IMR-90 (cell line): Measurements from ENCODE around the gene EPS15. TPM values are rescaled to one million over a fixed set of nuclear protein-coding genes. Genes with fewer than 3 reads are reported as not detected.

Experiments used
- ATAC-seq: fragments of 200-7000 bp; cut with Tn5 transposase; 2 replicates; pipeline ENCODE4 v1.9.1; 2020; ENCODE audit warnings: low read depth, mild to moderate bottlenecking, moderate library complexity
- BruUV-seq: library from RNA; stranded (reverse); fragments of 400-500 nt; replicated peaks from 2 replicates; lab custom pipeline; 2021; lab: Mats Ljungman, UMichigan
- CTCF ChIA-PET: fragments of 300-600 bp; formaldehyde crosslinking; extraction: SDS; loops from one replicate; lab custom pipeline; 2021; ENCODE audit warnings: antibody characterized with exemption; lab: Yijun Ruan, JAX
- POLR2A ChIA-PET: fragments of 300-600 bp; sonication (Branson Sonifier 250); formaldehyde crosslinking; loops from one replicate; lab custom pipeline; 2022; ENCODE audit warnings: antibody characterized with exemption; ENCODE audit not compliant: unreplicated experiment; lab: Charles Lee
- DNase-seq: peaks from one replicate; pipeline ENCODE4 v3.0.0; 2013
- H2AFZ ChIP-seq: replicated peaks from 2 replicates; pipeline ENCODE3; 2013; ENCODE audit warnings: low read length, mild to moderate bottlenecking; ENCODE audit not compliant: poor library complexity
- H2AK5ac ChIP-seq: 2 replicates; pipeline ENCODE4 v1.6.1; 2013; ENCODE audit warnings: low read depth, low read length, inconsistent platforms
- H2AK9ac ChIP-seq: replicated peaks from 2 replicates; pipeline ENCODE3; 2013; ENCODE audit warnings: mild to moderate bottlenecking, low read depth, low read length, moderate library complexity; ENCODE audit not compliant: poor library complexity
- H2BK120ac ChIP-seq: 2 replicates; pipeline ENCODE4 v1.6.1; 2013; ENCODE audit warnings: low read depth, low read length, inconsistent platforms
- H2BK15ac ChIP-seq: 3 replicates; pipeline ENCODE4 v1.6.1; 2013; ENCODE audit warnings: low read depth, low read length, inconsistent platforms
- H2BK20ac ChIP-seq: 2 replicates; pipeline ENCODE4 v1.6.1; 2013; ENCODE audit warnings: low read depth, mild to moderate bottlenecking, inconsistent platforms, low read length, moderate library complexity
- H2BK5ac ChIP-seq: 2 replicates; pipeline ENCODE4 v1.6.1; 2013; ENCODE audit warnings: mild to moderate bottlenecking, low read depth, low read length, inconsistent platforms; ENCODE audit not compliant: poor library complexity, severe bottlenecking
- H3K14ac ChIP-seq: replicated peaks from 2 replicates; pipeline ENCODE4 v1.6.1; 2013; ENCODE audit warnings: low read depth, low read length, inconsistent platforms
- H3K18ac ChIP-seq: 2 replicates; pipeline ENCODE4 v1.6.1; 2013; ENCODE audit warnings: low read depth, low read length, control low read depth
- H3K23ac ChIP-seq: 2 replicates; pipeline ENCODE4 v1.6.1; 2013; ENCODE audit warnings: low read depth, low read length, inconsistent platforms
- H3K27ac ChIP-seq: 2 replicates; pipeline ENCODE4 v1.5.1; 2013; ENCODE audit warnings: mild to moderate bottlenecking, control low read depth, low read length; ENCODE audit not compliant: insufficient read depth
- H3K27me3 ChIP-seq: 2 replicates; pipeline ENCODE4 v1.6.1; 2013; ENCODE audit warnings: low read length; ENCODE audit not compliant: control insufficient read depth, insufficient read depth
- H3K36me3 ChIP-seq: 2 replicates; pipeline ENCODE4 v1.6.1; 2013; ENCODE audit warnings: low read length, mixed read lengths; ENCODE audit not compliant: control insufficient read depth, insufficient read depth
- H3K4ac ChIP-seq: 2 replicates; pipeline ENCODE4 v1.6.1; 2013; ENCODE audit warnings: low read depth, low read length, inconsistent platforms
- H3K4me1 ChIP-seq: 2 replicates; pipeline ENCODE4 v1.6.1; 2013; ENCODE audit warnings: low read length, mixed read lengths; ENCODE audit not compliant: control insufficient read depth, insufficient read depth
- H3K4me2 ChIP-seq: 2 replicates; pipeline ENCODE4 v1.6.1; 2013; ENCODE audit warnings: low read depth, mild to moderate bottlenecking, control low read depth, low read length, moderate library complexity
- H3K4me3 ChIP-seq: 2 replicates; pipeline ENCODE4 v1.5.1; 2013; ENCODE audit warnings: low read depth, mild to moderate bottlenecking, control low read depth, low read length, moderate library complexity; ENCODE audit not compliant: insufficient read depth
- H3K56ac ChIP-seq: 2 replicates; pipeline ENCODE4 v1.6.1; 2013; ENCODE audit warnings: low read length, inconsistent platforms; ENCODE audit not compliant: insufficient read depth; ENCODE audit errors: extremely low read depth
- H3K79me1 ChIP-seq, 2 experiments: 2 replicates each; pipeline ENCODE4 v1.6.1; 2013; ENCODE audit warnings: low read length in 2 of 2, inconsistent platforms in 1 of 2, low read depth in 1 of 2
- H3K9ac ChIP-seq: 2 replicates; pipeline ENCODE4 v1.6.1; 2013; ENCODE audit warnings: low read depth, low read length, control low read depth
- H3K9me1 ChIP-seq: 2 replicates; pipeline ENCODE4 v1.6.1; 2013; ENCODE audit warnings: low read length, inconsistent platforms; ENCODE audit not compliant: insufficient read depth
- H3K9me3 ChIP-seq: 2 replicates; pipeline ENCODE4 v1.6.1; 2013; ENCODE audit warnings: low read length; ENCODE audit not compliant: control insufficient read depth, insufficient read depth
- H4K20me1 ChIP-seq: 2 replicates; pipeline ENCODE4 v1.6.1; 2013; ENCODE audit warnings: low read length, inconsistent platforms; ENCODE audit not compliant: insufficient read depth
- H4K5ac ChIP-seq: 2 replicates; pipeline ENCODE4 v1.6.1; 2013; ENCODE audit warnings: mild to moderate bottlenecking, low read depth, low read length, control low read depth
- H4K8ac ChIP-seq, 2 experiments: 2 replicates each; pipeline ENCODE4 v1.6.1; 2013; ENCODE audit warnings: low read depth in 2 of 2, low read length in 2 of 2, control low read depth in 1 of 2, inconsistent platforms in 1 of 2
- H4K91ac ChIP-seq: 2 replicates; pipeline ENCODE4 v1.6.1; 2013; ENCODE audit warnings: low read depth, low read length, inconsistent platforms; ENCODE audit not compliant: insufficient read depth
- BHLHE40 ChIP-seq: fragments of 150-350 bp; IDR thresholded peaks from 2 replicates; pipeline ENCODE4 v1.6.1; 2016; ENCODE audit warnings: mild to moderate bottlenecking, low read depth, low read length
- CEBPB ChIP-seq: IDR thresholded peaks from 2 replicates; pipeline ENCODE4 v1.6.1; 2012; ENCODE audit warnings: low read depth, low read length, improper control_type of control experiment
- CTCF ChIP-seq: conservative IDR thresholded peaks from 2 replicates; pipeline ENCODE4 v1.5.1; 2012; ENCODE audit warnings: mild to moderate bottlenecking, low read depth, low read length, improper control_type of control experiment
- MAFK ChIP-seq: IDR thresholded peaks from 2 replicates; pipeline ENCODE4 v1.6.1; 2012; ENCODE audit warnings: low read depth, low read length, improper control_type of control experiment
- MAZ ChIP-seq: IDR thresholded peaks from 2 replicates; pipeline ENCODE4 v1.6.1; 2012; ENCODE audit warnings: low read depth, mild to moderate bottlenecking, low read length, improper control_type of control experiment, moderate library complexity, borderline replicate concordance
- MXI1 ChIP-seq: IDR thresholded peaks from 2 replicates; pipeline ENCODE4 v1.6.1; 2012; ENCODE audit warnings: low read depth, mild to moderate bottlenecking, low read length, moderate library complexity, borderline replicate concordance
- NFE2L2 ChIP-seq: fragments of 150-350 bp; IDR thresholded peaks from 2 replicates; pipeline ENCODE4 v1.6.1; 2016; ENCODE audit warnings: low read depth, mild to moderate bottlenecking, low read length
- POLR2A ChIP-seq: IDR thresholded peaks from 2 replicates; pipeline ENCODE4 v1.6.1; 2012; ENCODE audit warnings: mild to moderate bottlenecking, low read depth, low read length
- RAD21 ChIP-seq: IDR thresholded peaks from 2 replicates; pipeline ENCODE4 v1.6.1; 2012; ENCODE audit warnings: low read length, improper control_type of control experiment
- RFX5 ChIP-seq: IDR thresholded peaks from 2 replicates; pipeline ENCODE4 v1.8.0; 2012; ENCODE audit warnings: low read depth, mild to moderate bottlenecking, low read length, moderate library complexity
- SMC3 ChIP-seq: fragments of 150-350 bp; IDR thresholded peaks from 2 replicates; pipeline ENCODE4 v1.6.1; 2016; ENCODE audit warnings: low read depth, mild to moderate bottlenecking, antibody characterized with exemption, low read length, moderate library complexity
- WGBS, 2 experiments: methylation state at CpG; one replicate each; pipeline versions ENCODE4 v1.1.5 to v1.1.7; 2013; ENCODE audit warnings: missing lambda C conversion rate in 2 of 2; ENCODE audit not compliant: insufficient read length in 1 of 2; ENCODE audit errors: extremely low coverage in 2 of 2; 5-methylcytosine and 5-hydroxymethylcytosine counted together
- dilution Hi-C: fragments of 300-500 bp; cut with HindIII; formaldehyde crosslinking; loops from one replicate; pipeline ENCODE4 v1.14.3; 2018; ENCODE audit warnings: low sequenced_read_pairs; ENCODE audit not compliant: unreplicated experiment
- in situ Hi-C: fragments of 300-500 bp; cut with MboI; formaldehyde crosslinking; loops from 3 replicates; pipeline ENCODE4 v1.14.3; 2019; ENCODE audit warnings: low sequenced_read_pairs, inconsistent platforms, mixed read lengths
- intact Hi-C: fragments of 100-400 bp; cut with micrococcal nuclease; formaldehyde crosslinking; loops from 2 replicates; pipeline ENCODE4 v1.10.0; 2022
- polyA plus RNA-seq, 3 experiments: library from polyadenylated mRNA; depleted of rRNA; stranded (reverse); fragments of >200 nt; gene quantifications; 2 replicates each; pipeline ENCODE4 v1.2.3, GENCODE V29; 2012; ENCODE audit warnings: low replicate concordance in 1 of 3
- total RNA-seq: library from RNA; depleted of rRNA; stranded (reverse); fragments of >200 nt; gene quantifications from 2 replicates; pipeline ENCODE4 v1.2.3, GENCODE V29; 2012
- TF ChIP-seq, protein P1 (sequence below): fragments of 150-350 bp; IDR thresholded peaks from 2 replicates; pipeline ENCODE4 v1.6.1; 2017; ENCODE audit warnings: mild to moderate bottlenecking, antibody characterized with exemption, low read length, low read depth
- TF ChIP-seq, protein P2 (sequence below): fragments of 150-350 bp; IDR thresholded peaks from 2 replicates; pipeline ENCODE4 v1.6.1; 2016; ENCODE audit warnings: low read depth, mild to moderate bottlenecking, low read length, moderate library complexity, borderline replicate concordance

The EPS15 gene
- total and polyA plus RNA-seq, 2 of the 4 experiments (the other 2 are of a cell fraction), result 17.6 to 38.0 TPM

- no peak overlapping the region for H3K4me3 ChIP-seq
- H3K18ac ChIP-seq, result no peak overlapping the region
- H3K4ac ChIP-seq, result no peak overlapping the region
- no peak overlapping the region for H2AFZ ChIP-seq
- POLR2A ChIA-PET, result no interaction called here
- no peak overlapping the region for H3K27ac ChIP-seq
- no peaks in the 10 kb centered on the region for H3K9me3 ChIP-seq
- dilution Hi-C loops (no loop called here), in situ Hi-C loops (no loop called here), intact Hi-C loops (no loop called here)
- WGBS, 2 experiments, result no CpG with 5 or more reads among the region's 5 CpGs
- H2BK5ac ChIP-seq, result no peak overlapping the region
- peaks cover 10% of the 10 kb centered on the region for H3K4me1 ChIP-seq
- no peak overlapping the region for H3K9ac ChIP-seq
- no peak overlapping the region for H4K8ac ChIP-seq
- no peak overlapping the region for H3K23ac ChIP-seq
- CTCF ChIA-PET, result no interaction called here
- no peaks in the 10 kb centered on the region for H3K36me3 ChIP-seq
- no TSS peak for BruUV-seq
- H4K5ac ChIP-seq, result no peak overlapping the region
- H4K20me1 ChIP-seq, result no peaks in the 10 kb centered on the region
- no peak overlapping the region for H4K91ac ChIP-seq
- H3K56ac ChIP-seq, result no peak overlapping the region
- H3K79me1 ChIP-seq, result no peaks in the 10 kb centered on the region
- H2BK20ac ChIP-seq, result no peak overlapping the region
- H3K14ac ChIP-seq, result no peak overlapping the region
- no peak overlapping the region for H2BK120ac ChIP-seq
- ATAC-seq, result no peak
- H2BK15ac ChIP-seq, result no peak overlapping the region
- no peak overlapping the region for H2AK5ac ChIP-seq
- no peaks in the 10 kb centered on the region for H3K27me3 ChIP-seq
- DNase-seq, result no peak
- no peak overlapping the region for H3K4me2 ChIP-seq
- no peak overlapping the region for H2AK9ac ChIP-seq
- TF ChIP-seq RFX5 (no peak), SMC3 (no peak), MAZ (no peak), CTCF (no peak), MXI1 (no peak), RAD21 (no peak), POLR2A (no peak), NFE2L2 (no peak), CEBPB (no peak), BHLHE40 (no peak), MAFK (no peak)
- TF ChIP-seq, protein P1, sequence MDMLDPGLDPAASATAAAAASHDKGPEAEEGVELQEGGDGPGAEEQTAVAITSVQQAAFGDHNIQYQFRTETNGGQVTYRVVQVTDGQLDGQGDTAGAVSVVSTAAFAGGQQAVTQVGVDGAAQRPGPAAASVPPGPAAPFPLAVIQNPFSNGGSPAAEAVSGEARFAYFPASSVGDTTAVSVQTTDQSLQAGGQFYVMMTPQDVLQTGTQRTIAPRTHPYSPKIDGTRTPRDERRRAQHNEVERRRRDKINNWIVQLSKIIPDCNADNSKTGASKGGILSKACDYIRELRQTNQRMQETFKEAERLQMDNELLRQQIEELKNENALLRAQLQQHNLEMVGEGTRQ, result no peak
- TF ChIP-seq, protein P2, sequence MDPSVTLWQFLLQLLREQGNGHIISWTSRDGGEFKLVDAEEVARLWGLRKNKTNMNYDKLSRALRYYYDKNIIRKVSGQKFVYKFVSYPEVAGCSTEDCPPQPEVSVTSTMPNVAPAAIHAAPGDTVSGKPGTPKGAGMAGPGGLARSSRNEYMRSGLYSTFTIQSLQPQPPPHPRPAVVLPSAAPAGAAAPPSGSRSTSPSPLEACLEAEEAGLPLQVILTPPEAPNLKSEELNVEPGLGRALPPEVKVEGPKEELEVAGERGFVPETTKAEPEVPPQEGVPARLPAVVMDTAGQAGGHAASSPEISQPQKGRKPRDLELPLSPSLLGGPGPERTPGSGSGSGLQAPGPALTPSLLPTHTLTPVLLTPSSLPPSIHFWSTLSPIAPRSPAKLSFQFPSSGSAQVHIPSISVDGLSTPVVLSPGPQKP, result no peak
- peaks cover 16% of the 10 kb centered on the region for H3K9me1 ChIP-seq
Measured at GRCh38 chr1:51311826-51312225, 207.2 kb downstream of the EPS15 start.
